Embryonic facial prominence (tissue), 1 donor: Measurements from ENCODE around the gene RPSA.
"Not testable (repeated sequence)": the region's sequence is repeated elsewhere in the genome, so short reads cannot be mapped to it uniquely, and the experiment has no call there.

Experiments used
- DNase-seq: peaks from one replicate; pipeline ENCODE4 v3.0.0-alpha.2; 2016; ENCODE audit errors: extremely low spot score

Gene RPSA

GRCh38 chr3:39454591-39455217, 48.2 kb downstream of the RPSA start:
- no peak for DNase-seq

GRCh38 chr3:39456159-39456558, 49.6 kb downstream of the RPSA start:
- no peak for DNase-seq

GRCh38 chr3:39457361-39457760, 50.8 kb downstream of the RPSA start:
- no peak for DNase-seq

GRCh38 chr3:39458579-39458978, 52.1 kb downstream of the RPSA start:
- not testable (repeated sequence) for DNase-seq

GRCh38 chr3:39460677-39461076, 54.2 kb downstream of the RPSA start:
- DNase-seq: no peak
